Measurements from ENCODE around the gene CLSTN2. TPM values are rescaled to one million over a fixed set of nuclear protein-coding genes. Genes with fewer than 3 reads are reported as not detected.

CLSTN2 gene
- total RNA-seq, 1 experiment from 2014 or later, result 0.68 TPM

- Mint-ChIP-seq H3K9me3 (peaks cover 14 to 21% of the 10 kb centered on the region in 2 experiments), H3K4me3 (no peak overlapping the region), H3K27ac (no peak overlapping the region), H3K27me3 (ENCODE audit: low read depth) (no peaks in the 10 kb centered on the region; the same call in 1 of the 2 replicates), H3K4me1 (no peaks in the 10 kb centered on the region; a peak in 1 of 4 replicates), H3K36me3 (ENCODE audit: insufficient read depth in 1 of 3, low read depth in 3 of 3) (peaks cover 0 to 11% (median 7%) of the 10 kb centered on the region in 3 experiments; a peak in 5 of 7 replicates)
- H2AFZ ChIP-seq (ENCODE audit: low read length), result no peak overlapping the region
- no peaks in the 10 kb centered on the region for H3K4me1 ChIP-seq (ENCODE audit: insufficient read depth, low read length)
- TF ChIP-seq CTCF (conservative IDR thresholded peaks at IDR 0.05), result no peak
- no peak overlapping the region for H2BK120ac ChIP-seq (ENCODE audit: low read depth, low read length, poor library complexity, severe bottlenecking)
- H4K91ac ChIP-seq (ENCODE audit: insufficient read length, low read depth, low read length), result no peak overlapping the region
- no peak overlapping the region for H2BK5ac ChIP-seq (ENCODE audit: insufficient read length, low read length)
- no peak overlapping the region for H3K27ac ChIP-seq (ENCODE audit: insufficient read length, low read depth, low read length)
- H4K20me1 ChIP-seq (ENCODE audit: control insufficient read depth, insufficient read depth, insufficient read length), result no peaks in the 10 kb centered on the region
- H3K23me2 ChIP-seq (ENCODE audit: insufficient read length, low read depth, low read length, poor library complexity, severe bottlenecking), result no peaks in the 10 kb centered on the region
- H3K4ac ChIP-seq (ENCODE audit: low read depth, low read length), result no peak overlapping the region
- no peak overlapping the region for H2BK20ac ChIP-seq (ENCODE audit: low read depth, low read length, poor library complexity, severe bottlenecking)
- peaks cover 8% of the 10 kb centered on the region for H3K9me3 ChIP-seq (ENCODE audit: control insufficient read depth, low read depth, low read length)
- no peak overlapping the region for H4K8ac ChIP-seq (replicated peaks; ENCODE audit: insufficient read length, low read depth, low read length)
- H3K79me1 ChIP-seq (ENCODE audit: insufficient read depth, low read depth, low read length, poor library complexity, severe bottlenecking), result no peaks in the 10 kb centered on the region
- no peak overlapping the region for H2AK5ac ChIP-seq (ENCODE audit: insufficient read length, low read length)
- H2BK12ac ChIP-seq (ENCODE audit: insufficient read length, low read depth, low read length), result no peak overlapping the region
- H4K5ac ChIP-seq (ENCODE audit: insufficient read length, low read depth, low read length), result no peak overlapping the region
- no peak overlapping the region for H3T11ph ChIP-seq (ENCODE audit: low read length)
- H3K4me2 ChIP-seq (ENCODE audit: insufficient read depth, insufficient read length, low read length), result no peak overlapping the region
- H3K14ac ChIP-seq (ENCODE audit: insufficient read depth, low read length), result no peak overlapping the region
- H3K79me2 ChIP-seq (ENCODE audit: insufficient read depth, low read length), result no peaks in the 10 kb centered on the region
- no peaks in the 10 kb centered on the region; the same call in 1 of the 2 replicates for H3K27me3 ChIP-seq (ENCODE audit: insufficient read depth, low read length)
- no peak overlapping the region for H2BK15ac ChIP-seq (ENCODE audit: low read depth, low read length)
- H3K18ac ChIP-seq (ENCODE audit: insufficient read length, low read depth, low read length), result no peak overlapping the region
- no peak overlapping the region for H3K56ac ChIP-seq (ENCODE audit: insufficient read length, low read depth, low read length)
- DNase-seq, result no peak
- no peak overlapping the region for H3K9ac ChIP-seq (ENCODE audit: extremely low read depth, insufficient read length, low read length)
- no peak overlapping the region for H3K23ac ChIP-seq (ENCODE audit: insufficient read length, low read depth, low read length)
Observed at GRCh38 chr3:139887431-139887830, 47.6 kb upstream of the CLSTN2 start.

Measured in H9 (cell line).